Stimulated activated CD4-positive, alpha-beta T cell treated with anti-CD3 and anti-CD28 coated beads, Interleukin-2, amount 100 ng/mL, for 4 hours (primary cell): ENCODE data around the gene STK16.
"Not testable (repeated sequence)": the region's sequence is repeated elsewhere in the genome, so short reads cannot be mapped to it uniquely, and the experiment has no call there.

Experiments
- DNase-seq: peaks from one replicate; pipeline ENCODE4 v3.0.0-alpha.2; 2020; ENCODE audit warnings: low read depth

Gene STK16

DNA sequence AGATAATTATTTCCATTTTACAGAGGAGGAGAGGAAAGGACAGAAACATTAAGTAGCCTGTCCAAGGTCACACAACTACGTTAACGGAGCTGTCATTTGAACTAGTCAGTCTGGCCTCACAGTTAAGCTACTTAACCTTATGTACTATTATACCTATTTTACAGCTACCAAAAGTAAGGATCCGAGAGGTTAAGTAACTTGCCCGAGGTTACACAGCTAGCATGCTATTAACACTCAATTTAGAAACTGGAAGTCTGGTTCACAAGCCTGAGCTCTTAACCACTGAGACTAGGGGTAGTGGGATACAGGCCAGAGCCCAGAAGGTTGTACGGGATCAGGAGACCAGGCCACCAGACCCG is 511 bp upstream of the STK16 start:
- no peak for DNase-seq

GRCh38 chr2:219245899-219246230 is 586 bp downstream of the STK16 start:
- DNase-seq: no peak

GRCh38 chr2:219246559-219246958 is 1.3 kb downstream of the STK16 start:
- DNase-seq: no peak

DNA sequence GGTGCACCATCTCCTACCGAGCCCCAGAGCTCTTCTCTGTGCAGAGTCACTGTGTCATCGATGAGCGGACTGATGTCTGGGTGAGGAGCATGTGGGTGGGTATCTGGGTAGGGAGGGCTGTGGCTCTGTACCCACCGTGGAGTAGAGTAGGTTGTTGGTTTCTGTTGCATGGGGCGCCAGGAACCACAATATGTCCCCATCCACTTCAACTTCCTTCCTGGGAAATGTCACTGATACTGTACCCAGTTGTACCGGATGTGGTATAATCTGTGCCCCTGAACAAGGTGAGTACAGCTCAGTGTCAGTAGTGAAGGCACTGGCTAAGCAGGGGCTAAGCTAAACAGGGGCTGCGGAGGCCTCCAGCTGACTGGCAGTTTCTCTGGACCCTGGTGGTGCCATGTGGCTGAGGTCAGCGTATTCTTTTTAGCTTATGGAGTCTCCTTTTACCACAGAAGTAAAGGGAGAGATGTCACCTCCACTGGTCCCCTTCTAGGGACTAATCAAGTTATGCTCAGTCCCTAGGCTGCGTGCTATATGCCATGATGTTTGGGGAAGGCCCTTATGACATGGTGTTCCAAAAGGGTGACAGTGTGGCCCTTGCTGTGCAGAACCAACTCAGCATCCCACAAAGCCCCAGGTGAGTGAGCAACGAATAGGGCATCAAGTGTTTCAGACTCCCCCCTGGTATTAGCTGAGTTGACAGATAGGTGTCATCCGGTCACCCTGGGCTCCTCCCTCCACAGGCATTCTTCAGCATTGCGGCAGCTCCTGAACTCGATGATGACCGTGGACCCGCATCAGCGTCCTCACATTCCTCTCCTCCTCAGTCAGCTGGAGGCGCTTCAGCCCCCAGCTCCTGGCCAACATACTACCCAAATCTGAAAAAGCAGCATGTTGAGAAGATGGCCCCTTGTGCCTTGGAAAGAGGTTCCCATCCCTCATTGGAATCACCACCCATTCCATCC is 2.7 kb downstream of the STK16 start:
- peak; percentile 62 for DNase-seq

DNA sequence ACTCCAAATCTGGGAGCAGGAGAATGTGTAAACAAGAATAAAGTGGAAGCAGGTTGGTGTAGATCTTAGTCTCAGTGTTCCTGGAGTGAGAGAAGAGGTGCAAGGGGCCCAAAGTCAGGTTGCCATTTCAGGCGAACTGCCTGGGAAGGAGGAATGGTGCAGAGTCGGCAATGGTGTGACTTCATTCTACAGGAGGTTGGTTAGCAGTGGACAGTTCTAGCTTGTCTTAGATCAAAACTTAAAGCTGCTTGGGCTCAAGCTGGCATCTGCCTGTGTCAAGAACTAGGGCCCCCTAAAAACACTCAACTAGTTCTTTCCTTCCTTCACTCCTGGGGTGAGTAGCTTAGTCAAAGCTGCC is 3.5 kb downstream of the STK16 start:
- DNase-seq: no peak

DNA sequence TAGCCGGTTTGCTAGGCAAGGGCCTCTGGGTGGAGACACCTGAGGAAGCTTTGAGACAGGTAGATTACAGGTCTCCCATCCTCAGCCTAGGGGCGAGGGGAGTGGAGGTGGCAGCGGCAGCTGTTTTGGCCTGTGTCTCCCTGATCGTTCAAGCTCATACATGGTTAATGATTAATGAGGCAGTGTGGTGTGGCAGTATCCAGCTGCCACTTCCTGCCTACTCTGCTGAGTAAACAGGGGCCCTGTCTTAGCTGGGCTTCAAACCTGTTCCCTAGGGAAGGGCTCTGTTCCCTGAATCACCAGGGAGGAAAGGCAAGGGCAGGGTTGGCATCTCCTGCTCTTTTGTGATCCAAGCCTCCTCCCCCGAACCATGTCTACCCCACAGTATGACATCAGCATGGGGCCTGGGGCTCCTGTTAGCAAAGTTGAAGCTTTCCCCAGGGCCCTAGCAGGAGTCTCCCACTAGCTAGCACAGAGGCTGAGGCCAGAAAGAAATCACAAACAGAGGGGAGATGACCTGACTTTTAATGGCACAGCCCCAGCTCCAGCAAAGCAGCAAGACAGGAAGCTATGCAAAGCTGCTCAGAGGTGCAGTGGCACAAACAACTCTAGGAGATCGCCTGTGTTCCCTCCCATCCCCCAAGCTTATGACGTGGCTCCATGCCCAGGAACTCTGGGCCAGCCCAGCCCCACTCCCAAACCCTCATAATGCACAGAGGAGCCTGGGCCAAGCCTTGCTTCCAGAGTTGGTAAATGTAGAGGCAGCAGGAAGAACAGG is 4.1 kb downstream of the STK16 start:
- peak; percentile 23 for DNase-seq

DNA sequence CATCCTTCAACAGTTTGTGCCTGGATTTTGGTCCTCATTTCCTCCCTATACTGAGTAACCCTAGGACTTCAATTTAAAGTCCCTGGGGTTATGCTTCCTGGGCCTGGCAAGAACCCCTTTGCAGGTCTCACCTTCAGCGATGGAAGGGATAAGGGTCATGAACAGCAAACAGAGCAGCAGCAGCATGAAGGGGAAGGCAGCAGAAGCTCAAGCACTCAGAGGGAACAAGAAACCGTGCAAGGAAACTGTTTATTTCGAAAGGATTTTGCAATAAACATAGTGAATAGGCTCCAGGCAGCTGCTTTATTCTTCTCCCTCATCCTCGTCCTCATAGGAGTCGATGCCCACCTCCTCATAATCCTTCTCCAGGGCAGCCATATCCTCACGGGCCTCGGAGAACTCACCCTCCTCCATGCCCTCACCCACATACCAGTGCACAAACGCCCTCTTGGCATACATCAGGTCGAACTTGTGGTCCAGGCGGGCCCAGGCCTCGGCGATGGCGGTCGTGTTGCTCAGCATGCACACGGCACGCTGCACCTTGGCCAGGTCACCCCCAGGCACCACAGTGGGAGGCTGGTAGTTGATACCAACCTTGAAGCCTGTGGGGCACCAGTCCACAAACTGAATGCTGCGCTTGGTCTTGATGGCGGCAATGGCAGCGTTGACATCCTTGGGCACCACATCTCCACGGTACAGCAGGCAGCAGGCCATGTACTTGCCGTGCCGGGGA is 4.9 kb downstream of the STK16 start:
- no peak for DNase-seq

GRCh38 chr2:219251656-219252055 is 6.4 kb downstream of the STK16 start:
- no peak for DNase-seq

DNA sequence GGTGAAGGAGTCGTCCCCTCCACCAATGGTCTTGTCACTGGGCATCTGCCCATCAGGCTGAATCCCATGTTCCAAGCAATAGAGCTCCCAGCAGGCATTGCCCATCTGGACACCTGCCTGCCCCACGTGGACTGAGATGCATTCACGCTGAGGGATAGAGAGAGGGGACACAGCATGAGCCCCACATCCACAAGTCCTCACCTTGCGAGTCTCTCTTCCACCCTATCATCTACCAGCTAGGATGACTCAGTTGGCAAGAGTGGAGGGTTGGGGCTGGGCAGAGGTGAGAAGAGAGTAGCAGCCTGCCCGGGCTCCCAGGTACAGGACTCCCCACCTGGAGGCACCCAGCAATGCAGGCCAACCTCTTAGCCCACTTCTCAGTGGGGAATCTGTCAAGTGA is 6.8 kb downstream of the STK16 start:
- peak; percentile 32 for DNase-seq

- peak; percentile 28 for DNase-seq
Measured at GRCh38 chr2:219252570-219252899, 7.3 kb downstream of the STK16 start.

DNA sequence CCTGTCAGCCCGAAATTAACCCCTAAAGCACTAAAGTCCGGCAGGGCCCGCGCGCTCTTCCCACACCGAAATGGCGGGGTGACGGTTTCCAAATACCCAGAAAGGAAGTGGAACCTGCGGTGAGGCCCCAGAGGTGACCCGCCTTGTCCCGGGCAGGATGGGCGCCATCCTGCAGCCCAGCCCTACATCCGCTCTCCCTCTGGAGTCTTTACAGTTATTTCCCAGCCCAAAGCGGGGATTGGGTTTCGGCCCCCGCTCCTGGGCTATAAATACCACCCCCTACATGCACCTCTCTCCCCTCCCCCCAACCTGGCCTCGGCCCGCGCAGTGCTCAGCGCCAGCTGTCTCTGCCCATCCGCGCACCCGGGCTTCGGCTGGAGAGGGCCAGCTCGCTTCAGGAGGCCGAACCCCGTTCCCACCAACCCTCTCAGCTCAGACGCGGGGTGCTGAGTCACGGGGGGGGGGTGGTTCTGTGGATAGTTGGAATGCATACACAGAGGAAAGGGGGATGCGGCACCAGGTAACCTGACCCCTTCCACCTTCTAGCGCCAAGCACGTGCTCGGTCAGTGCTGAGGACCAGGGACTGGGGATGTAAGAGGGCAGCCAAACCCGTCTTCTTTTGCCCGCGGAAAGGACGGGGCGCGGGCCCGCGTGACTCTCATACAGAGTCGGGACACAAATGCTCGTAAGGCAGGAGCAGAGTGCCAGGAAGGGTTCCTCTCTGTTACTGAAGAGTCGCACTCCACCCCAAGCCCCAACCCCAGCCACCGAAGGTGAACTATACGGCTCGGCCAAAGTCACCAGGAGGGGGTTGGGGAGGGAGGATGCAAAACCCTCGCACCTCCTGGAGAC is 7.8 kb downstream of the STK16 start, which contains the start of gene TUBA4B:
TSS of gene TUBA4B (plus strand) at position 344 of the 853 bp plus-strand sequence. CDS start at position 509, 165 bp downstream.
- DNase-seq: peak; percentile 21

DNA sequence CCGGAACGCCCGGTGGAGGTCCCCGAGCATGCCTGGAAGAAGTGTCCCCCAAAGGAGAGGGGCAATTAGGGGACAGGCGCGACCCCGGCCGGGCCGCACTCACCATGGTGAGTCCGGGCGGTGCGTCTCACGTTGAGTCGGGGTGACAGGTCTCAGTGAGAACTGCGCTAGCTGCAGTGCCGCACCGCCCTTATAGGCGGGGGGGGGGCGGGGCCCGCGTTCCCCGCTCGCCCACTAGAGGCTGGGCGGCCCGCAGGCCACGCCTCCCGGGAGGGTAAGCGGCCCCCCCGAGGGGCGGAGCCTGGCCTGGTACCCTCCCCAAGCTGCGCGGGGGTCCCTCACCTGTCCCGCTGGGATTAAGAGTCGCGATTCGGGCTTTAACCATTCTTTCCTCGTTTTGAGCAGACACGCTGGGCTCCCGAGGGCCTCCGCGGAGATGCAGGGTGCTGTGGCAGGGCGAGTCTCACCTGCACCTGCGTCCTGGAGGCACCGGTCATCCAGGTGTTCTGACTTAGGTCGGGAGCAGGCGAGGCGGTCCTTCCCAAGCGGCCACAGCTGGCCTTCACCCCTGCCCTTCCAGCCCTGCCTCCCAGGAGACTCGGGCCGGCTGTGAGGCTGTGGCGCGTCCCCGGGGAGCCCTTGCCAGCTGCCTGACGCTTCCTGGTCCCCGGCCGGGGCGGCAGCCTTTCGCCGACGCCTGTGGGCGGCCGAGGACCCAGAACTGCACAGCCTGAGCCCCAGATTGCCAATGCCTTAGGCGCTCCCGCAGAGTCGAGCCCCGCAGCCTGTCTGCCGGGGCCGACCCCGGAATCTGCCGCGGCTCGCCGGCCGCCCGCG is 8.7 kb downstream of the STK16 start, which contains the start of gene TUBA4A:
TSS of gene TUBA4A (minus strand) at position 166 of the 837 bp plus-strand sequence. CDS start at position 106, 60 bp downstream.
- peak; percentile 89 for DNase-seq

DNA sequence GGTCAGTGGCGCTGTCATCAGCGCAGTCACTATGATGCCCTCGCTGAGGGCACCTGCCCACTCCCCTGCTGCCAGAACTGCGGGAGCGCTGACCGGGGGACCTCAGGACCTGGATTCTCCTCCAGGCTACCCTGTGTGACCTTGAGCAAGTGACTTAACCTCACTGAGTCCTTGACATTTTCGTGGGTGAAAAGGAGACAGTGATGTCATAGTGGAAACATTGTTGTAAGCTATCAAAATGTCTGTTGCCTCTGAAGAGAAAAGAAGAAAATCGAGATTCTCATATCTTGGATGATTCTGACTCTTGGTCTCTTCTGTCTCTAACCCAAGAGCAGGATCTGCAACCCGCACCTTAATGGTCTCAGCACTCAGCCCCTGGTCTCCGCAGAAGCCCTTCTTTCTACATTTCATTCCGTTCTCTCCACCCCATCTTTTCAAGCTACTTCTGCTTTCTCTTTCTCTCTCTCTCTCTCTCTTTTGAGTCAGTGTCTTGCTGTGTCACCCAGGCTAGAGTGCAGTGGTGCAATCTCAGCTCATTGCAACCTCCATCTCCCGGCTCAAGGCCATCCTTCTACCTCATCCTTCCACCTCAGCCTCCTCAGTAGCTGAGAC is 9.4 kb downstream of the STK16 start:
- peak; percentile 25 for DNase-seq

GRCh38 chr2:219258942-219259341 is 13.7 kb downstream of the STK16 start:
- not testable (repeated sequence) for DNase-seq

DNA sequence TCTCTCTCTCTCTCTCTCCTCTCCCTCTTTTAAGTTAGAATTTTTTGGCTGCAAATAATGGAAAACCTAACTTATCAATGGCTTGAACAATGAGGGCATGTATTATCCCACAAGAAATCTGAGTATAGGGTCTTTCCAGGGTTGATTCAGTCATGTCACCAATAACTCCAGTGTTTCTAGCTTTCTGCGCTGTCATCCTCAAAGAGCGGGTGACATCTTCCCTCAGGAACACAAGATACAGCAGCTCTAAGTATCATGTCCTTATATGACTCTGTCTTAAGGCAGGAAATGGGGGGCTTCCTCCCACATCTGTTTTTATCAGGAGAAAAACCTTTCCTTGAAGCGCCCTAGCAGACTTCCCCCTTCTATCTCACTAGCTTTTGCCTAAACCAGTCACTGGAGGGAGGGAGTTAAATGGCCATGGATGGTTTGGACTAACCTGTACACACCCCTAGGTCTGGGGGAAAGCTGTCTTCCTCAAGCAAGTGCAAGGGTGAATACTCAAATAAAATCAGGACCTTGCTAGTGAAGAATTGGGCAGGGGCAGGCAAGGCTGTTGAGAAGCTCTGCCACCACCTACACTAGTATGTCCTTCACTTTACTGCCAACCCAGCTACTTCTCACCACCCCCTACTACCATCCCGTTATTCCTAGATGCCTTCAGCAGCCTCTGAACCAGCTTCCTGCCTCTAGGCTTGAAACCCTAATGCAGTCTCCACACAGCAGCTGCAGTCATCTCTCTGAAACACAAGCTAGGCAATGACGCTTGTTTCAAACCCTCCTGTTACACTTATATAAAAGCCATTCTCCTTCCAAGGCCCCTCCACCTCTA is 16.0 kb downstream of the STK16 start:
- no peak for DNase-seq

DNA sequence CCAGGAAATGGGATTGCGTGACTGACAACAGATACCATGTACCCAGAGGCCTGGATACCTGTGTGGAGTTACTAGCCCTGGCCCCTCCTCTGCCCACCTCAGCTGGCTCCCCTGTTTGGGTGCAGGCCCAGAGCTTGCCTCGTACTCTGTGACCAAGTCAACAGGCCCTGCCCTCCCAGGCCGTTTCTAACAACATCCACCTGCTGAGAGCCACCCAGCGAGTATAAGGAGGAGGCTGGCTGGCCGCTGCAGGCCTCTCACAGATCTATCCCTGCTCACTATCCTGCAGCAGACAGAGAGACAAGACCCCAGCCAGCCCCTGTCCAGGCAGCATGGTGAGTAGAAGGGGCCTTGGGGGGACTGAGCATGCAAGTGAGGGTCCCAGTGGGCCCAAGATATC is 21.0 kb downstream of the STK16 start:
- DNase-seq: no peak

- DNase-seq: no peak
Measured at GRCh38 chr2:219266886-219267285, 21.6 kb downstream of the STK16 start.

DNA sequence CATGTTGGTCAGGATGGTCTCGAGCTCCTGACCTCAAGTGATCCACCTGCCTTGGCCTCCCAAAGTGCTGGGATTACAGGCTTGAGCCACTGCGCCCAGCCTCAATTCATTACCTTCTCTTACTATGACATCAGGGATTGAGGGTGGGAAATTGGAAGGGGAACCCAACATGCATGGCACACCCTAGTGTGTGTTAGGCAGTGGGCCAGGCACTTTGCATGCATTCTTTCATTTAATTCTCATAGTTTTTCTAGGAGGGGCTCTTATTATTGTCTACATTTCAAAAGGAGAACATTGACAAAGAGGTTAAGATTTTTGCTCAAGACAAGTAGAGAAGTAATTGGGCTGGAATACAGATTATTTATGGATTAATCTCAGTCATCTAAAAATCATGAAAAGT is 23.0 kb downstream of the STK16 start:
- DNase-seq: no peak

DNA sequence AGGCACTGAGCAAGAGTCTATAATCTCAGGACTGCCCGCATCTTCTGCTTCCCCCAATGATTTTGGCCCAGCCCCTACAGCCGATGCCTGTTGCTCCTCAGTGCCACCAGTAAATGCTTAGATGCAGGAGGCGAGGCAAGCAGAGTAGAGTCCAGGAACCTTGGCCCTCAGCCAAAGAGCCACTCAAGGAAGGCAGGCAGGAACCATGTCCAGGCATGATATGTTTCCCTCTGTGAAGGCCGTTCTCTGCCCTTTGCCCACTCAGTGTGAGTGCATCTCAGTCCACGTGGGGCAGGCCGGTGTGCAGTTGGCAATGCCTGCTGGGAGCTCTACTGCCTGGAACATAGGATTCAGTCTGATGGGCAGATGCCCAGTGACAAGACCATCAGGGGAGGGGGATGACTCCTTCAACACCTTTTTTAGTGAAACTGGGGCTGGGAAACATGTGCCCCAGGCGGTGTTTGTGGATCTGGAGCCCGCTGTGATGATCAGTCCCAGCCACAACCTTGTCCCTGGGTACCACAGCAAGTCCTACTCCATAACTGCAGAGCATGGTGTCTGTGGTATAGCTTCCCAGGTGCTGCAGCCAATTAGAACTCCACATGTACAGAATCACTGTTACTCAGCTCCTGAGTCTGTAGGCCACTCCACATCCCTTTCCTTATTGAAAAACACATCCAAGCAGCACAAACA is 24.2 kb downstream of the STK16 start:
- DNase-seq: no peak
